Occipital lobe (tissue), 2 donors: ENCODE results near the gene RAB29. TPM values are rescaled to one million over a fixed set of nuclear protein-coding genes. Genes with fewer than 3 reads are reported as not detected.

ENCODE experiments used
- DNase-seq: peaks from one replicate; lab custom pipeline; 2025; lab: John Stamatoyannopoulos, UW
- total RNA-seq: library from RNA; depleted of rRNA; stranded (reverse); fragments of >200 nt; gene quantifications from one replicate; pipeline ENCODE4 v1.2.3, GENCODE V29; 2014

The RAB29 gene
- total RNA-seq, 1 donor from 2014 or later: 11.7 TPM

DNA sequence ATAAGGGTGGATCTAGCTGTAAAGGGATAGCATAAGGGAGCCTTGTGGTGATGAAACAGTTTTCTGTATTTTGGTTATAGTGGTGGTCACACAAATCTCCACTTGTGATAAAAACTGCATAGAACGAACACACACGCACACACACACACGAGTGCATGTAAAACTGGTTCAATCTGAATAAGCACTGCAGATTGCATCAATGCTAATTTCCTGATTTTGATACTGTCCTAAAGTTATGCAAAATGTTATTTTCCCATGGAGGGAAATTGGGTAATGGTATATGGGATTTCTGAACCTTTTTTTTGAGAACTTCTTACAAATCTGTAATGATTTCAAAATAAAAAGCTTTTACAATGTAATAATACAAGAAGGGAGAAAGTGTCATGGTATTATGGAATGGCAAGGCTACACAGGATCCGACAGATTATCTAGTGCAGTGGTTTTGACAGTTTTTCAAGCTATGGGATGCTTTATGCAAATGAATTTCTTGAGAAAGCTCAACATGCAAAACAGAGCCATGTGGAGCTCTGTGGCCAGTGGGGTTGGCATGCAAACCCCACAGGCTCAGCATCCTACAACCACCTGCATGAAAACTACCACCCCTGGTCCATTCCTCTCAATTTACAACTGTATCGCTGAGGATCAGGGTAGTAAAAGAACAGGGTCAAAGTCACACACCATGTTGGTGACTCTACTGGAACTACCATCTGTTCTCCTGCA is 18.9 kb upstream of the RAB29 start:
- no peak for DNase-seq

- DNase-seq: no peak
Observed at GRCh38 chr1:205792961-205793673, 17.8 kb upstream of the RAB29 start.

- DNase-seq: no peak
Observed at GRCh38 chr1:205792481-205792881, 17.2 kb upstream of the RAB29 start.

GRCh38 chr1:205791568-205792180 is 16.4 kb upstream of the RAB29 start:
- DNase-seq: no peak

DNA sequence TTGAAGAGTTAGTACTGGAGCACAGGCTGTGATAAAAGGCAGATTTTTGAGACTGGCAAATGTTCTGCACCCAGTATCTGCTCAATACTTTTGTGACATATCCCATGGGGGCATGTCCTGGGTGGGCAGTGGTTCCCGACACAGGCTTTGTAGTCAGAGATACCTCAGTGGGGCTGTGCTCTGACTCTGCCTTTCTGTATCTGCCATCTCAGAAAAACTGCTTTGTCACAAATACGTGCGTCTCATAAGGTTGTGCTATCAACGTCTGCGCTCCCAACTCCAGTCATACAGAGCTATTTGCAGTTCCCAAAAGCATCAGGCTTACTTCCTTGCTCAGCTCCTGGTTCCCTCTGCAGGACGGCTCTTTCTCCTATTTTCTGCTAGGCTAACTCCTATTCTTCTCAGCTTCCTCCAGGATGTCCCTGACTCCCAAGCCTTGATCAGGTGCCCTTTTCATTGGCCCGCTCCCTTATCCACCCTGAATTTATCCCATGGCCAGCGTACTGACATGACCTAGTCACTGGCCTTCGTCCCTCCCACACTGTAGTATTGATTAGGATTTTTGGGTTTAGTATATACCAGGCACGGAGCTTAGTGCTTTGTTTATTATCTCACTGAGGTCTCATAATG is 12.1 kb upstream of the RAB29 start:
- DNase-seq: no peak

DNA sequence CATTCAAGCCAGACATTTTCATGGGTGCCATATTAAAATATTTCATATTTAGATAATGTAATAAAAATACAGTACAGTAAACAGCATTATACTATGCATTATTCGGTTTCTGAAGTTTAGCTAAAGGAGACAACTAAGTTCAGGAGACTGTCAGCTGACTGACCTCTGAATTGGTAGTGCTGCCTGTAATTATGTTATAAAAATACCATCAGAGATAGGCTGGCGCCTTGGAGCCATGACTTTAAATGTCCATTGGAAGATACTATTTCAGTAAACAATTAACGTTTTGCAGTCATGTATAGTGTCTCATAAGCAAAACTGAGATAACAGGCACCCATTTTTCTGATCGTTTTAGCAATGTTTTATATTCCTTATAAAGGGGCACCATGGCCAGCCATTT is 11.3 kb upstream of the RAB29 start:
- DNase-seq: no peak

DNA sequence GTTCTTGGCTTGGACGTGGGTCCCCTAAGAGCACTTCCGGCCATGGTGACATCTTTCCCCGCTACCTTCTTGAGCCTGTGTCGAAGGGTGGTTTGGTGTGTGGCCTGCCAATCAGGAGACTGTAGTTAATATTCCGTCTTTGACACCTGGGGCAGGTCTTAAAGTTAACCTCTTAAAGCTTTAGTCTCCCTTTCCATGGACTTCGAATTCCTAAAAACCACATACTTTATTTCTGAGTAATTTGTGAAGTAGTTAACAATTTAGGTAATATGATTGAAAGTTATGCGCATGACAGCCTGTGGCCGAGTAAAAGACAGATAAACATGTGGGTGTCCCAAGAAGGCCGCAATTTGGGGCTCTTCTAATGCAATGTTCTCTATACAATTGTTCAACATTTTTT is 10.2 kb upstream of the RAB29 start:
- no peak for DNase-seq

DNA sequence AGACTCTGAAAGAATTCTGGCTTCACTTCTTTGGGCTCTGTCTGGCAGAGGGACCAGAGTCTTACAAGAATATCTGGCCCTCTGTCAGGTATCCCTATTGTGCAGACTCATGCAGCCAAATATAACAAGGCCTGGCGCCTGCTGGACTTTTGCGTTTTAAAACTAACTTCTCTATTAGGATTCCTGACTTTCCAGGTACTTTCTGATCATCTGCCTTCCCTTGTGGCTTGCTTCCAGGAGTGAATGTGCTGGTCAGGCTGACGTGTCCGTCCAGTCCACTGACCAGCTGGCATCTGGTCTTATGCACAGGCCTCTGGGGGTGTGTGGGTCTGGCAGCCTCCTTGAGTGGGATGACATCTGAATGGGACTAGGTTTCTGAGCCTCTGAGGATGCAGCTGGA is 8.6 kb upstream of the RAB29 start:
- no peak for DNase-seq

DNA sequence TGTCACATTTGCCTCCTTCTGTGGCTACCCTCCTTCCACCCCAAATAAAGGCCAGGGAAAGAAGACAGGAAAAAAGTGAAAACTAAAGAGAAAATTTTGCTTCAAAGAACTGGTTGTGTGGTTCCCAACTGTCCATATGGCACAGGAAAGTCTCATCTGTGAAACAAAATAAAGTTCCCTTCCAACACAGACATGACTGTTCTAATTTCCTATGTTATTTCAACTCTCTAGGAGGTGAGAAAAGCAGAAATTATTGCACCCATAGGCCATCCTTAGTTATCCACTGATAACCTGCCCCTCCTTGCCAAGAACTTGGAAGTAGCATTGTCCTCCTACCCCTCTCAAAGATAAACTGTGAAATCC is 8.1 kb upstream of the RAB29 start:
- no peak for DNase-seq

DNA sequence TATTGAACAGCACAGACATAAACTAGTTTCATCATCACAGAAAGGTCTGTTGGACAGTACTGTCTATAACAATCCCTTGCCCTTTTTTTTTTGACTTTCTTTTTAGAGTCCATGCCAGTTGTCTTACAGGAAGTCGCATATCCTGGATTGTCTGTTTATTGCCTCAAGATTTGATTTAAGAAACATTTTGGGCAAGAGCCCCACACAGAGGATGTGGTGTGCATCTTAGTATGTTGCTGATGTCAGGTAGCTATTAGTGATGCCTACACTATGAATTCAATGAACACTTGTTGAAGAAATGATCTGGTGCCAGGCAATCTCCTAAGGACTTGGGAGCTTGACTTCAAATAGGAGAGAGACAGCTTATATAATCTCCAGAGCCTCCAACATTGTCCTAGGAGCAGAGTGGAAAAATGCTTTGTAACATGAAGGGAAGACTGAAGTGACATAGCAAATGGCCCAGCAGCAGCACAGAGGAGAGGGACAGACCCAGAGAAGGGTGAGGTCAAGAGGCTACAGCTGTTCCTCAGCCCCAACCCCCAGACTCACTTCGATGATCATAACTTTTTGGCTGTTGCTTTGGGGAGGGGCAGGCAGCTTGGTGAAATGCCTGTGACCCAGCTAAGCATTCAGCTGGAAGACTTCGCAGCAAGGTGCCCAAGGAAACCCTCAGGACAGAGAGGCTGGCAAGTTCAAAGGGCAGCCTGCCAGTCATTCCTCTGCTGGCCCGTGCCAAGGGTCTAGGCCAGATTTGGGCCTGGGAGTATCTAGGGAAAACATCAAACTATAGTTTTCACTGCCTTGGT is 7.5 kb upstream of the RAB29 start:
- DNase-seq: no peak

- DNase-seq: no peak
Observed at GRCh38 chr1:205780335-205780734, 5.1 kb upstream of the RAB29 start.

DNA sequence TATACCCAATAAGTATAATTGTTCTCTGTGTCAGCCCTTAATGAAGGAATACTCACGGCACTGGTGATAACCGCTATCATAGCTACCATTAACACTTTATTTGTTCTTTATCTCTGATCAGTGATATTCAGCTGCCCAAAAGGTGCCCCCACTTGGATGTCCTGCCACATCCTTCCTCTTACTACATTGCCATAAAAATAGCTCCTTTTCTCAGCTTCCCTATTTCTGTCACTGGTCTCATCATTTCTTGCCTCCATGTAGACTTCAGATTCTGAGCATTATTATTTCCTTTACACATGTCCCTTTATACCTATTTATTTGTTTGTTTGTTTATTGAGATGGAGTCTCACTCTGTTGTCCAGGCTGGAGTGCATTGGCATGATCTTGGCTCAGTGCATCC is 2.7 kb upstream of the RAB29 start:
- no peak for DNase-seq

DNA sequence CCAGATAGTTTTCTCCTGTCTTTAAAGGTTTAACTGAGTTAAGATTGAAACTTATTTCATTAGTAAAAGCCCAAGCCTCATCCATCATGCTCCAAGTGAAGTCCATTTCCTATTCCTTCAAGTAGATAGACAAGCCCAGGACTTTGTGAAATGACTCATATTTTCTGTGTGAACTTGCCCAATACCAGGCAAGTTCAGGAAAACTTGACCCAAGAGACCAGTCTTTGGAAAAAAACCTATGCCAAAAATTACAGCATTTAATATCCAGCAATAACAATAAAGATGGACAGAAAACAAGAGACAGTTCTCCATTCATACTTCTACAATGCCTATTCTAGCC is 405 bp upstream of the RAB29 start:
- DNase-seq: no peak

DNA sequence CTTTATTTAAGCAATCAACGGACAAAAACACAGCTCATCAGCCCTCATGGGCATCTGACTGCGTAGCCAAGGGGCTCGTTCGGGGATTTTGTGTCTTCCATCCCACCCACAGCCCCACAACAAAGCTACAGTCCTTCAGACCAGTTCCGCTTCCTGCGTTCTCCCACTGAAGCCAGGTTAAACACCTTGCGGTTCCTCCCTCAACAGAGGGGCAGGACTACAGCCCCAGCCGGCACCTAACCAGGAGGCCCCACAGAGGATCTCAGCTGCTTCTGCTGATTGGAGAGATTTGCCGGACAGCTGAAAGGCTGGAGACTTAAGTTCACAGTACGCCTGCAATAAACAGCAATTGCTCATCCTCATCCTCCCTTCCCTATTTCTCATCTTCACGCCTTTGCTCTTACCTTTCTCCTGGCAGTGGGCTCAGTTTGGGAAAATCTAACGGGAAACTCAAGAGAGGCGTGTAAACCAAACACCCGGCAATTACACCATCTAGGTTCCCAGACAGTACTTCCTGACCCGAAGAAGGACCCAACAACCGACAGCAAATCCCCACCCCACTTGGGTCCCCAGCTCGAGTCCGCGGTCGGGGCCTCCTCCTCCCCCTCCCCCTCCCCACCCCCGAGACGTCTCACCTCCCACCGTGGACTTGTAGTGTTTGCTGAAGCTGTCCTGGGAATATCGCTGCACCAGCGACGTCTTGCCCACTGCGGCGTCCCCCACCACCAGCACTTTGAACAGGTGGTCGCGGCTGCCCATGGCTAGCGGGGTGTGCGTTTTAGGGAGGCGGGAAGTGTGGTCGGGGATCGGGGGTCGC is 876 bp downstream of the RAB29 start:
- DNase-seq: no peak

- DNase-seq: no peak
Observed at GRCh38 chr1:205772607-205773032, 2.7 kb downstream of the RAB29 start.

DNA sequence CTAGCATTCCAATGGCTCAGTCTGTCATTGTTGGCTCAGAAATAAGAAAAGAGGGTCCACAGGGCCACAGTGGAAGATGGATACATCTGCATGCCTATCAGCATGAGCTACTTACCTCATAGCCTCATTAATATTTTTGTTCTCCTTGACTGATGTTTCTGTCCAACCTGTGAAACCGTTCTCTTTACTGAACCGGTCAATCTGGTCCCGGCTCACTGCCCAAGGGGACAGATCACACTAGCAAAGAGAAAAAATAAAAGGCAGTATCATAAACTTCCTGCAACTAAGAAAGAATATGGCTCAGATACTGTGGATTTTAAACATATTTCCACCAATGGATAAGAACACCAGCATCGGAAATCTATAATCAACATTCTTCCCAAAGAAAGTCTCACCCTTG is 4.7 kb downstream of the RAB29 start:
- DNase-seq: no peak

- no peak for DNase-seq
Observed at GRCh38 chr1:205769641-205770365, 5.5 kb downstream of the RAB29 start.

- no peak for DNase-seq
Observed at GRCh38 chr1:205767248-205767647, 8.0 kb downstream of the RAB29 start.

DNA sequence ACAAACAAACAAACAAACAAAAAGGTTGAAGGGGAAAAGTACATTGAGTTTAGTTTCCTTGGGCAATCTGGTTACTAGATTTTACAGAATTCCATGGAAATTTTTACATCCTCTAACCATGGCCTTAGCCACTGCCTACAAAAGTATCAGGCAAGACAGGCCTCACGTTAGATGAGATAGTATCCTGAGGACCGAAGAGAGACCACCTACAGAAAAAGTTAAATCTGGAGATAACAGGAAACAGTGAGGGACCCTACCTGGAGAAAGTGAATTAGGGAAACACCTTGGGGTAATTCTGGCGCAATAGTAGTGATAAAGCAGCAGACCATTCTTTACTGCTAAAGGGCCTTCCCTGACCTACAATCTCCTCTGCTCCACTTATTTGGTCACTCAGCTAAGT is 8.7 kb downstream of the RAB29 start:
- no peak for DNase-seq

- DNase-seq: no peak
Observed at GRCh38 chr1:205766038-205766437, 9.2 kb downstream of the RAB29 start.
